ENCODE results near the gene LTB. TPM values are rescaled to one million over a fixed set of nuclear protein-coding genes. Genes with fewer than 3 reads are reported as not detected.

The LTB gene
- polyA plus RNA-seq, 2 donors, result 1.8 to 3.0 TPM

- peaks cover 0 to 4% of the 10 kb centered on the region in 2 donors for H3K4me1 ChIP-seq (ENCODE audit: control insufficient read depth in 2 of 2, insufficient read depth in 2 of 2, low read length in 1 of 2)
- 60 to 61% methylated on average over 1 of the region's 1 CpG for WGBS, 2 donors
- H3K36me3 ChIP-seq (ENCODE audit: control insufficient read depth in 2 of 2, insufficient read depth in 2 of 2, low read length in 1 of 2), result no peaks in the 10 kb centered on the region
- H3K27me3 ChIP-seq (ENCODE audit: control insufficient read depth in 1 of 2, insufficient read depth in 2 of 2, low read length in 2 of 2), result no peaks in the 10 kb centered on the region
- H3K27ac ChIP-seq (ENCODE audit: low read depth in 2 of 2, low read length in 1 of 2), result peak within 1 kb of the TSS in 1 of 2 donors; percentile 18
- no peak within 1 kb of the TSS for H3K4me3 ChIP-seq (ENCODE audit: low read depth in 1 of 2, low read length in 2 of 2)
- no peaks in the 10 kb centered on the region for H3K9me3 ChIP-seq (ENCODE audit: control insufficient read depth in 2 of 2, insufficient read depth in 1 of 2, low read depth in 1 of 2, low read length in 1 of 2)
Measured at GRCh38 chr6:31586008-31586407, 3.8 kb upstream of the LTB start, which contains the start of gene LST1. LST1 (plus strand) TSS chr6:31586277; CDS start chr6:31587300, 1,023 bp downstream.

- peaks cover 0 to 6% of the 10 kb centered on the region in 2 donors for H3K4me1 ChIP-seq (ENCODE audit: control insufficient read depth in 2 of 2, insufficient read depth in 2 of 2, low read length in 1 of 2)
Measured at GRCh38 chr6:31585491-31585890, 3.3 kb upstream of the LTB start.

GRCh38 chr6:31581434-31582229, 592 bp downstream of the LTB start:
- Histone ChIP-seq H3K4me1 (ENCODE audit: control insufficient read depth in 2 of 2, insufficient read depth in 2 of 2, low read length in 1 of 2) (peaks cover 0 to 6% of the 10 kb centered on the region in 2 donors), H3K27ac (ENCODE audit: low read depth in 2 of 2, low read length in 1 of 2) (peak overlapping the region; percentile 82 to 85), H3K27me3 (ENCODE audit: control insufficient read depth in 1 of 2, insufficient read depth in 2 of 2, low read length in 2 of 2) (no peaks in the 10 kb centered on the region), H3K9me3 (ENCODE audit: control insufficient read depth in 2 of 2, insufficient read depth in 1 of 2, low read depth in 1 of 2, low read length in 1 of 2) (no peaks in the 10 kb centered on the region), H3K36me3 (ENCODE audit: control insufficient read depth in 2 of 2, insufficient read depth in 2 of 2, low read length in 1 of 2) (no peaks in the 10 kb centered on the region), H3K4me3 (ENCODE audit: low read depth in 1 of 2, low read length in 2 of 2) (peak overlapping the region; percentile 60 to 67)
- WGBS, 2 donors, result 16 to 20% methylated on average over 21 of the region's 21 CpGs

More at GRCh38 chr6:31585491-31585890, 3.3 kb upstream of the LTB start:
- H3K27me3 ChIP-seq (ENCODE audit: control insufficient read depth in 1 of 2, insufficient read depth in 2 of 2, low read length in 2 of 2), result no peaks in the 10 kb centered on the region
- H3K27ac ChIP-seq (ENCODE audit: low read depth in 2 of 2, low read length in 1 of 2), result no peak overlapping the region
- no peaks in the 10 kb centered on the region for H3K9me3 ChIP-seq (ENCODE audit: control insufficient read depth in 2 of 2, insufficient read depth in 1 of 2, low read depth in 1 of 2, low read length in 1 of 2)
- WGBS, 2 donors, result 68 to 78% methylated on average over 2 of the region's 2 CpGs
- H3K4me3 ChIP-seq (ENCODE audit: low read depth in 1 of 2, low read length in 2 of 2), result no peak overlapping the region
- no peaks in the 10 kb centered on the region for H3K36me3 ChIP-seq (ENCODE audit: control insufficient read depth in 2 of 2, insufficient read depth in 2 of 2, low read length in 1 of 2)

- 0% methylated on average over 54 to 62 of the region's 62 CpGs for WGBS, 2 donors
- peak overlapping the region; percentile 82 to 85 for H3K27ac ChIP-seq (ENCODE audit: low read depth in 2 of 2, low read length in 1 of 2)
Measured at GRCh38 chr6:31580807-31581433, 1.3 kb downstream of the LTB start.

GRCh38 chr6:31580438-31580740, 1.8 kb downstream of the LTB start:
- Histone ChIP-seq H3K9me3 (ENCODE audit: control insufficient read depth in 2 of 2, insufficient read depth in 1 of 2, low read depth in 1 of 2, low read length in 1 of 2) (no peaks in the 10 kb centered on the region), H3K27me3 (ENCODE audit: control insufficient read depth in 1 of 2, insufficient read depth in 2 of 2, low read length in 2 of 2) (no peaks in the 10 kb centered on the region), H3K4me1 (ENCODE audit: control insufficient read depth in 2 of 2, insufficient read depth in 2 of 2, low read length in 1 of 2) (peaks cover 0 to 6% of the 10 kb centered on the region in 2 donors), H3K27ac (ENCODE audit: low read depth in 2 of 2, low read length in 1 of 2) (peak overlapping the region; percentile 9 to 82), H3K4me3 (ENCODE audit: low read depth in 1 of 2, low read length in 2 of 2) (peak overlapping the region; percentile 60 to 67), H3K36me3 (ENCODE audit: control insufficient read depth in 2 of 2, insufficient read depth in 2 of 2, low read length in 1 of 2) (no peaks in the 10 kb centered on the region)
- WGBS, 2 donors, result 40 to 41% methylated on average over 11 of the region's 11 CpGs

More at GRCh38 chr6:31580807-31581433, 1.3 kb downstream of the LTB start:
- Histone ChIP-seq H3K9me3 (ENCODE audit: control insufficient read depth in 2 of 2, insufficient read depth in 1 of 2, low read depth in 1 of 2, low read length in 1 of 2) (no peaks in the 10 kb centered on the region), H3K36me3 (ENCODE audit: control insufficient read depth in 2 of 2, insufficient read depth in 2 of 2, low read length in 1 of 2) (no peaks in the 10 kb centered on the region), H3K4me3 (ENCODE audit: low read depth in 1 of 2, low read length in 2 of 2) (peak overlapping the region; percentile 60 to 67), H3K27me3 (ENCODE audit: control insufficient read depth in 1 of 2, insufficient read depth in 2 of 2, low read length in 2 of 2) (no peaks in the 10 kb centered on the region), H3K4me1 (ENCODE audit: control insufficient read depth in 2 of 2, insufficient read depth in 2 of 2, low read length in 1 of 2) (peaks cover 0 to 6% of the 10 kb centered on the region in 2 donors)

- H3K4me3 ChIP-seq (ENCODE audit: low read depth in 1 of 2, low read length in 2 of 2), result no peak overlapping the region
- no peaks in the 10 kb centered on the region for H3K27me3 ChIP-seq (ENCODE audit: control insufficient read depth in 1 of 2, insufficient read depth in 2 of 2, low read length in 2 of 2)
- 90 to 91% methylated on average over 8 of the region's 8 CpGs for WGBS, 2 donors
- H3K9me3 ChIP-seq (ENCODE audit: control insufficient read depth in 2 of 2, insufficient read depth in 1 of 2, low read depth in 1 of 2, low read length in 1 of 2), result no peaks in the 10 kb centered on the region
- H3K4me1 ChIP-seq (ENCODE audit: control insufficient read depth in 2 of 2, insufficient read depth in 2 of 2, low read length in 1 of 2), result peaks cover 0 to 6% of the 10 kb centered on the region in 2 donors
- no peak overlapping the region for H3K27ac ChIP-seq (ENCODE audit: low read depth in 2 of 2, low read length in 1 of 2)
- H3K36me3 ChIP-seq (ENCODE audit: control insufficient read depth in 2 of 2, insufficient read depth in 2 of 2, low read length in 1 of 2), result no peaks in the 10 kb centered on the region
Measured at GRCh38 chr6:31579546-31580437, 2.4 kb downstream of the LTB start.

GRCh38 chr6:31579119-31579505, 3.1 kb downstream of the LTB start:
- Histone ChIP-seq H3K4me1 (ENCODE audit: control insufficient read depth in 2 of 2, insufficient read depth in 2 of 2, low read length in 1 of 2) (peaks cover 0 to 6% of the 10 kb centered on the region in 2 donors), H3K4me3 (ENCODE audit: low read depth in 1 of 2, low read length in 2 of 2) (no peak overlapping the region), H3K9me3 (ENCODE audit: control insufficient read depth in 2 of 2, insufficient read depth in 1 of 2, low read depth in 1 of 2, low read length in 1 of 2) (no peaks in the 10 kb centered on the region), H3K27ac (ENCODE audit: low read depth in 2 of 2, low read length in 1 of 2) (no peak overlapping the region), H3K27me3 (ENCODE audit: control insufficient read depth in 1 of 2, insufficient read depth in 2 of 2, low read length in 2 of 2) (no peaks in the 10 kb centered on the region), H3K36me3 (ENCODE audit: control insufficient read depth in 2 of 2, insufficient read depth in 2 of 2, low read length in 1 of 2) (no peaks in the 10 kb centered on the region)
- WGBS, 2 donors, result 83 to 85% methylated on average over 3 of the region's 3 CpGs

- no peaks in the 10 kb centered on the region for H3K36me3 ChIP-seq (ENCODE audit: control insufficient read depth in 2 of 2, insufficient read depth in 2 of 2, low read length in 1 of 2)
- WGBS, 2 donors, result 66 to 71% methylated on average over 12 of the region's 12 CpGs
- no peak overlapping the region for H3K4me3 ChIP-seq (ENCODE audit: low read depth in 1 of 2, low read length in 2 of 2)
- H3K27ac ChIP-seq (ENCODE audit: low read depth in 2 of 2, low read length in 1 of 2), result no peak overlapping the region
- peaks cover 0 to 6% of the 10 kb centered on the region in 2 donors for H3K4me1 ChIP-seq (ENCODE audit: control insufficient read depth in 2 of 2, insufficient read depth in 2 of 2, low read length in 1 of 2)
- no peaks in the 10 kb centered on the region for H3K9me3 ChIP-seq (ENCODE audit: control insufficient read depth in 2 of 2, insufficient read depth in 1 of 2, low read depth in 1 of 2, low read length in 1 of 2)
- H3K27me3 ChIP-seq (ENCODE audit: control insufficient read depth in 1 of 2, insufficient read depth in 2 of 2, low read length in 2 of 2), result no peaks in the 10 kb centered on the region
Measured at GRCh38 chr6:31578184-31579118, 3.8 kb downstream of the LTB start.

Measured in esophagus (tissue), 2 donors.